Activated CD8-positive, alpha-beta T cell treated with anti-CD3 and anti-CD28 coated beads for 36 hours (primary cell): ENCODE results near the gene CYP2F1. TPM values are rescaled to one million over a fixed set of nuclear protein-coding genes. Genes with fewer than 3 reads are reported as not detected.

Experiments
- ATAC-seq: fragments of 200-7000 bp; cut with Tn5 transposase; one replicate; pipeline ENCODE4 v1.10.0; 2021; ENCODE audit warnings: mild to moderate bottlenecking, moderate library complexity
- CTCF ChIA-PET: fragments of 350-600 bp; sonication (Branson Sonifier 250); formaldehyde crosslinking; loops from one replicate; lab custom pipeline; 2021; ENCODE audit warnings: antibody characterized with exemption; lab: Charles Lee
- POLR2A ChIA-PET: fragments of 350-600 bp; sonication (Branson Sonifier 250); formaldehyde crosslinking; loops from one replicate; lab custom pipeline; 2021; ENCODE audit warnings: antibody characterized with exemption; lab: Charles Lee
- DNase-seq: peaks from one replicate; pipeline ENCODE4 v3.0.0-alpha.2; 2020
- H3K27ac Mint-ChIP-seq: one replicate; pipeline ENCODE4 v1.8.0; 2021; ENCODE audit warnings: mild to moderate bottlenecking, mixed read lengths
- H3K27me3 Mint-ChIP-seq: one replicate; pipeline ENCODE4 v1.8.0; 2021; ENCODE audit warnings: mixed read lengths
- H3K36me3 Mint-ChIP-seq: one replicate; pipeline ENCODE4 v1.8.0; 2021; ENCODE audit warnings: low read depth, mixed read lengths
- H3K4me1 Mint-ChIP-seq: one replicate; pipeline ENCODE4 v1.8.0; 2021; ENCODE audit warnings: low read depth, mixed read lengths
- H3K4me3 Mint-ChIP-seq: one replicate; pipeline ENCODE4 v1.8.0; 2021; ENCODE audit warnings: mild to moderate bottlenecking, moderate library complexity, mixed read lengths
- H3K9me3 Mint-ChIP-seq: one replicate; pipeline ENCODE4 v1.8.0; 2021; ENCODE audit warnings: mixed read lengths
- intact Hi-C: fragments of 100-400 bp; cut with micrococcal nuclease; formaldehyde crosslinking; loops from one replicate; pipeline ENCODE4 v1.10.0; 2022
- total RNA-seq, 2 experiments: library from RNA; stranded (reverse); gene quantifications; one replicate each; pipeline ENCODE4 v1.2.3, GENCODE V29; 2021
- TF ChIP-seq, protein P1 (sequence below): fragments of 200-600 bp; IDR thresholded peaks from one replicate; pipeline ENCODE4 v1.8.0; 2022; ENCODE audit warnings: antibody characterized with exemption, mild to moderate bottlenecking

The CYP2F1 gene
- total RNA-seq, 2 experiments from 2014 or later, result not detected

GRCh38 chr19:41159881-41160280 is 45.6 kb downstream of the CYP2F1 start:
- CTCF ChIA-PET, result interaction anchor here (2.5 kb wide), 1 partner anchor 15 kb away, joined by 9 read pairs; no protein-coding TSS in a partner anchor
- POLR2A ChIA-PET, result no interaction called here
- Mint-ChIP-seq H3K4me3 (no peak overlapping the region), H3K27me3 (no peaks in the 10 kb centered on the region), H3K9me3 (no peaks in the 10 kb centered on the region), H3K4me1 (no peaks in the 10 kb centered on the region), H3K36me3 (no peaks in the 10 kb centered on the region), H3K27ac (no peak overlapping the region)
- DNase-seq (no peak), ATAC-seq (no peak)
- TF ChIP-seq, protein P1, sequence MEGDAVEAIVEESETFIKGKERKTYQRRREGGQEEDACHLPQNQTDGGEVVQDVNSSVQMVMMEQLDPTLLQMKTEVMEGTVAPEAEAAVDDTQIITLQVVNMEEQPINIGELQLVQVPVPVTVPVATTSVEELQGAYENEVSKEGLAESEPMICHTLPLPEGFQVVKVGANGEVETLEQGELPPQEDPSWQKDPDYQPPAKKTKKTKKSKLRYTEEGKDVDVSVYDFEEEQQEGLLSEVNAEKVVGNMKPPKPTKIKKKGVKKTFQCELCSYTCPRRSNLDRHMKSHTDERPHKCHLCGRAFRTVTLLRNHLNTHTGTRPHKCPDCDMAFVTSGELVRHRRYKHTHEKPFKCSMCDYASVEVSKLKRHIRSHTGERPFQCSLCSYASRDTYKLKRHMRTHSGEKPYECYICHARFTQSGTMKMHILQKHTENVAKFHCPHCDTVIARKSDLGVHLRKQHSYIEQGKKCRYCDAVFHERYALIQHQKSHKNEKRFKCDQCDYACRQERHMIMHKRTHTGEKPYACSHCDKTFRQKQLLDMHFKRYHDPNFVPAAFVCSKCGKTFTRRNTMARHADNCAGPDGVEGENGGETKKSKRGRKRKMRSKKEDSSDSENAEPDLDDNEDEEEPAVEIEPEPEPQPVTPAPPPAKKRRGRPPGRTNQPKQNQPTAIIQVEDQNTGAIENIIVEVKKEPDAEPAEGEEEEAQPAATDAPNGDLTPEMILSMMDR, result no peak
- intact Hi-C loops, result no loop called here

DNA sequence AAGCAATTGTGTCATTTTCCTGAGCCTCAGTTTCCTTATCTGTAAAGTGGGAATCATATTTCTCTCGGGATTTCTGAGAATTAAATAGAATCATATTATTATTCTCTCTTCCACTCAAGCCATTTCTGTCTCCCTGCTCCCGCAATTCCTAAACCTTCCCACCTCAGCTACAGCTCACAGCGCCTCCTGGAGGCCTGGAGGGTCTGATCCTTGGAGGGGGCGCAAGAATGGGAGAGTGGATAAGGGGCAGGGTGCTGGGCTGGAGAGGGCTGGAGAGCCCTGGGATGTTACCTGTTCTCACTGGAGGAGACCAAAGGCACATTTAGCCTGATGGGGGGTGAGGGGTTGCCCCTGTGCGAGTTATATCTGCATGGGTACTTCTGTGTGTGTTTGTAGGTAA is 47.7 kb downstream of the CYP2F1 start:
- CTCF ChIA-PET, result interaction anchor here (1.2 kb wide), 1 partner anchor 18 kb away, joined by 5 read pairs; no protein-coding TSS in a partner anchor
- no peak for DNase-seq
- Mint-ChIP-seq H3K4me3 (no peak overlapping the region), H3K27ac (no peak overlapping the region), H3K4me1 (no peaks in the 10 kb centered on the region), H3K27me3 (no peaks in the 10 kb centered on the region), H3K36me3 (no peaks in the 10 kb centered on the region), H3K9me3 (no peaks in the 10 kb centered on the region)
- intact Hi-C loops, result no loop called here
- POLR2A ChIA-PET, result no interaction called here
- ATAC-seq, result no peak
- TF ChIP-seq, protein P1, result no peak

DNA sequence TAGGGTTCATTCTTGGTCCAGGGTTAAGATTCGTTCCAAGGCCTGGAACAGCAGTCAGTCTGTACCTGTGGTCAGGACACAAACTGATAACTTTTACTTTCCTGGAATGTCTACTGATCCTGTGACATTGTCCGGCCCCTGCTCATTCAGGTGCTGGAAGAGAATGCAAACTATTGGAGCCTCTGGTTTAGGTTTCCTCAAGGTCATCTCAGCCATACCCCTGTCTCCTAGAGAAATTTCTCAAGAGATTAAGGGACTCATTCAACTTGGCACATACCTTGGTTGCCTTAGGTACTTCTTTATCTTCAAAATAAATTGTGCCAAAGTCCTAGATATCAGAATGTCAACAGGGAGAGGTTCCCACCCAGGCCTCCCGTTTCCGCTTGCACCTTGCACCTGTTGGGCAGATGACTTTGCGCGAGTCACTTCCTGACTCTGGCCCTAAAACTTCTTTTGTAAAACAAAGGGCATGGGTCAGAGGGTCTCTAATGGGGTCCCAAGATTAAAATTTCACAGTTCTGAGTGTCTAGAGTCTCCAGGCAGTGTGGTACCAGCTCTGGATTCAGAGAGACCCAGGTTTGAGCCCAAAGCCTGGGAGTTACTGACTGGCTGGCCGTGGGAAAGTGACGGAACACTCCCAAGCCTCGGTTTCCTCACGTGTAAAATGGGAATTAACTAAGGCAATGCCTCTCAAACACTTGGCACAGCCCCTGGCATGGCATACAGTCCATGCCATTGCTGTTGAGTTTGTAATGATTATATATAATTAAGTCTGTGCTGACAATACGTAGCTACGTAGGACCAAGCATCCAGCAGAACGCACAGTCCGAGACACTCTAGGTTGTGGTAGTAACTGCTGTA is 52.9 kb downstream of the CYP2F1 start:
- H3K27ac Mint-ChIP-seq, result no peak overlapping the region
- CTCF ChIA-PET, result interaction anchor here (0.7 kb wide), 1 partner anchor 23 kb away, joined by 3 read pairs; no protein-coding TSS in a partner anchor
- no peaks in the 10 kb centered on the region for H3K36me3 Mint-ChIP-seq
- no peaks in the 10 kb centered on the region for H3K27me3 Mint-ChIP-seq
- no peak for DNase-seq
- no peak overlapping the region for H3K4me3 Mint-ChIP-seq
- no peaks in the 10 kb centered on the region for H3K4me1 Mint-ChIP-seq
- TF ChIP-seq, protein P1, result no peak
- intact Hi-C loops, result no loop called here
- no peaks in the 10 kb centered on the region for H3K9me3 Mint-ChIP-seq
- POLR2A ChIA-PET, result no interaction called here
- no peak for ATAC-seq

GRCh38 chr19:41172297-41173164 is 58.3 kb downstream of the CYP2F1 start:
- CTCF ChIA-PET, result no interaction called here
- Mint-ChIP-seq H3K27ac (no peak overlapping the region), H3K4me1 (peaks cover 10% of the 10 kb centered on the region), H3K27me3 (no peaks in the 10 kb centered on the region), H3K4me3 (no peak overlapping the region), H3K9me3 (no peaks in the 10 kb centered on the region), H3K36me3 (no peaks in the 10 kb centered on the region)
- ATAC-seq (no peak), DNase-seq (no peak)
- POLR2A ChIA-PET, result no interaction called here
- TF ChIP-seq, protein P1, result no peak
- intact Hi-C loops, result no loop called here
